ENCODE data around the gene NCKAP5.

Gene NCKAP5

GRCh38 chr2:132738223-132738622 lies 830.0 kb downstream of the NCKAP5 start:
- Histone ChIP-seq H3K4me1 (ENCODE audit: control insufficient read depth, insufficient read depth, low read length, unreplicated experiment) (no peaks in the 10 kb centered on the region), H3K27ac (ENCODE audit: low read depth, low read length) (no peak overlapping the region), H3K36me3 (ENCODE audit: insufficient read depth, low read length) (no peaks in the 10 kb centered on the region), H3K27me3 (ENCODE audit: insufficient read depth, low read length) (no peaks in the 10 kb centered on the region), H3K79me2 (ENCODE audit: control insufficient read depth, insufficient read depth, low read length, unreplicated experiment) (no peaks in the 10 kb centered on the region), H2AFZ (ENCODE audit: low read length, unreplicated experiment) (no peak overlapping the region), H3K4me3 (ENCODE audit: low read depth, low read length) (no peak overlapping the region)

DNA sequence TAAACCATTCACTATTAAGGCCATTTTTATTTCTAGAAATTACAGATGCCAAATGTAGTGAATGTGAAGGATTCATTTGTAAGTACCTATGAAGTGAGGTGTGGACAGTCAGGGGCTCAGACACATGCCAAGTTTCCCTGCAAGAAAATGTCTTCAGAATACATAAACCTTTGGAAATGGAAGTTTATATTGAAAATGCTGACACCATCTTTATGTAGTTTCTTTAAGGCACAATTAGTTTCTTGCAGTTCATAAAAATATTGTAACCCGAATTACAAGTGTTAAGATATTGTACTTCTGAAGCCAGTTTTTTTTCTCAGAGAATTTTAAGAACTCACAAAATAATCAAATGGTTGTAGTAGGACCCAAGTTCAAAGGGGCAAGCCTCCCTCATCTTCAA lies 832.2 kb downstream of the NCKAP5 start:
- H3K36me3 ChIP-seq (ENCODE audit: insufficient read depth, low read length) = no peaks in the 10 kb centered on the region
- no peaks in the 10 kb centered on the region for H3K4me1 ChIP-seq (ENCODE audit: control insufficient read depth, insufficient read depth, low read length, unreplicated experiment)
- H3K4me3 ChIP-seq (ENCODE audit: low read depth, low read length) = no peak overlapping the region
- H3K79me2 ChIP-seq (ENCODE audit: control insufficient read depth, insufficient read depth, low read length, unreplicated experiment) = no peaks in the 10 kb centered on the region
- no peak overlapping the region for H3K27ac ChIP-seq (ENCODE audit: low read depth, low read length)
- no peaks in the 10 kb centered on the region for H3K27me3 ChIP-seq (ENCODE audit: insufficient read depth, low read length)
- no peak overlapping the region for H2AFZ ChIP-seq (ENCODE audit: low read length, unreplicated experiment)

- no peaks in the 10 kb centered on the region for H3K36me3 ChIP-seq (ENCODE audit: insufficient read depth, low read length)
- no peaks in the 10 kb centered on the region for H3K27me3 ChIP-seq (ENCODE audit: insufficient read depth, low read length)
- H3K79me2 ChIP-seq (ENCODE audit: control insufficient read depth, insufficient read depth, low read length, unreplicated experiment) = no peaks in the 10 kb centered on the region
- H3K4me1 ChIP-seq (ENCODE audit: control insufficient read depth, insufficient read depth, low read length, unreplicated experiment) = no peaks in the 10 kb centered on the region
- H3K4me3 ChIP-seq (ENCODE audit: low read depth, low read length) = no peak overlapping the region
- H2AFZ ChIP-seq (ENCODE audit: low read length, unreplicated experiment) = no peak overlapping the region
- H3K27ac ChIP-seq (ENCODE audit: low read depth, low read length) = no peak overlapping the region
Measured at GRCh38 chr2:132734961-132735360, 833.3 kb downstream of the NCKAP5 start.

DNA sequence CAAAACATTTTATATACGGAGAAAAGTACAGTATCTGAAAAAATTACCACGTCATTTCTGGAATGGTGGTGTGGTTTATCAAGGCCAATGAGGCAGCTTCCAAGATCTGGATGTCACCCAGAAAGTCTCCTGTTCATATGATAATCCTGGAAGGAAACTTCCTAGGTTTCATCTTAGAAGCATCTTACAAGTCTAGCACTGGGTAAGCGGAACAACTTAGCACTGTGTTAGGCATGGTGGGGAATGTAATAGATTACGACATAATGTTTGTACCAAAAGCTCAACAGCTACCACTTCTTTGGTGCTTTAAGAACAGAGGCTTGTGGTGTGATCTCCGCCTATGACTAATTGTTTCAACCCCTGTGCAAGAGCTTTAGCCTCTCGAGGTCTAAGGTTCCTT lies 835.2 kb downstream of the NCKAP5 start:
- no peak overlapping the region for H2AFZ ChIP-seq (ENCODE audit: low read length, unreplicated experiment)
- H3K36me3 ChIP-seq (ENCODE audit: insufficient read depth, low read length) = no peaks in the 10 kb centered on the region
- H3K27ac ChIP-seq (ENCODE audit: low read depth, low read length) = no peak overlapping the region

DNA sequence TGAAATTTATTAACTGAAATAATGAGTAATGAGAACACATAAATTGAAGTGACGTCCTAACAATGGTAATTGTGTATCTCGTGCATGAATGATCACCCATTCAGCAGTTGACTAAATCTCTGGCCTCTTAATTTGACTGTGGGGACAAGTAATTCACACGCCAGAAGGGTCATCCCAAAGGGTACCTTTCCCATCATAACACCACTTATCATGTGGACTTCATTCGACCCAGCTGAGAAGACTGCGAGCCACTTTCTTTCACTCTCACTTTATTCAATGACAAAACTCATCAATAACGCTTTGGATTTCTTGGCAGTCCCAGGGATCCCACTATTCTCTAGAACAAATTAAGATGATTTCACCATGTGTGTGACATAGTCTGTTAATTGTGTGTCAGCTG lies 835.6 kb downstream of the NCKAP5 start:
- Histone ChIP-seq H3K79me2 (ENCODE audit: control insufficient read depth, insufficient read depth, low read length, unreplicated experiment) (no peaks in the 10 kb centered on the region), H3K27me3 (ENCODE audit: insufficient read depth, low read length) (no peaks in the 10 kb centered on the region), H3K27ac (ENCODE audit: low read depth, low read length) (no peak overlapping the region), H3K36me3 (ENCODE audit: insufficient read depth, low read length) (no peaks in the 10 kb centered on the region), H3K4me1 (ENCODE audit: control insufficient read depth, insufficient read depth, low read length, unreplicated experiment) (no peaks in the 10 kb centered on the region), H3K4me3 (ENCODE audit: low read depth, low read length) (no peak overlapping the region), H2AFZ (ENCODE audit: low read length, unreplicated experiment) (no peak overlapping the region)

More for the DNA sequence above, 835.2 kb downstream of the NCKAP5 start:
- Histone ChIP-seq H3K4me1 (ENCODE audit: control insufficient read depth, insufficient read depth, low read length, unreplicated experiment) (no peaks in the 10 kb centered on the region), H3K4me3 (ENCODE audit: low read depth, low read length) (no peak overlapping the region), H3K27me3 (ENCODE audit: insufficient read depth, low read length) (no peaks in the 10 kb centered on the region), H3K79me2 (ENCODE audit: control insufficient read depth, insufficient read depth, low read length, unreplicated experiment) (no peaks in the 10 kb centered on the region)

DNA sequence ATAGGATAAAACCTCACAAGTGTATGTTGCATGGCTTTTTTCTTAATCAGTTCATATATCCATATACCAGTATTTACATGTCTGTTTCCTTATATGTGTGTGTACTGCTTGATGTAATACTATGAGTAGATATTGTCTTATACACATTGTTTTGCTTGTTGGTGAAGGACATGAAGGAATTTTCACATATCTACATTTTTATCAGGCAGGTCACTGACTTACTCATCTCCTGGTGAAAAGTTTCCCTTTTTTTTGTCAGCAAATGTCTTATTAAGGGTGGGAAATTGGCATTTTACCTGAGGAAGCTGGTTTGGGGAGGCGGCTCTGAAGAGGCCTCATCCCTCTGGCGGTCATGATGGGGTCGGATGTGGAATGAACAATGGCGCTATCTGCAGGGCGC lies 836.8 kb downstream of the NCKAP5 start:
- H3K27me3 ChIP-seq (ENCODE audit: insufficient read depth, low read length) = no peaks in the 10 kb centered on the region
- H3K4me1 ChIP-seq (ENCODE audit: control insufficient read depth, insufficient read depth, low read length, unreplicated experiment) = no peaks in the 10 kb centered on the region
- H3K27ac ChIP-seq (ENCODE audit: low read depth, low read length) = no peak overlapping the region
- H3K4me3 ChIP-seq (ENCODE audit: low read depth, low read length) = no peak overlapping the region
- H3K79me2 ChIP-seq (ENCODE audit: control insufficient read depth, insufficient read depth, low read length, unreplicated experiment) = no peaks in the 10 kb centered on the region
- H3K36me3 ChIP-seq (ENCODE audit: insufficient read depth, low read length) = no peaks in the 10 kb centered on the region
- H2AFZ ChIP-seq (ENCODE audit: low read length, unreplicated experiment) = no peak overlapping the region

GRCh38 chr2:132730611-132731010 lies 837.7 kb downstream of the NCKAP5 start:
- no peak overlapping the region for H3K4me3 ChIP-seq (ENCODE audit: low read depth, low read length)
- H3K4me1 ChIP-seq (ENCODE audit: control insufficient read depth, insufficient read depth, low read length, unreplicated experiment) = no peaks in the 10 kb centered on the region
- H3K27ac ChIP-seq (ENCODE audit: low read depth, low read length) = no peak overlapping the region
- no peaks in the 10 kb centered on the region for H3K36me3 ChIP-seq (ENCODE audit: insufficient read depth, low read length)
- no peaks in the 10 kb centered on the region for H3K79me2 ChIP-seq (ENCODE audit: control insufficient read depth, insufficient read depth, low read length, unreplicated experiment)
- no peak overlapping the region for H2AFZ ChIP-seq (ENCODE audit: low read length, unreplicated experiment)
- H3K27me3 ChIP-seq (ENCODE audit: insufficient read depth, low read length) = no peaks in the 10 kb centered on the region

GRCh38 chr2:132729522-132729921 lies 838.7 kb downstream of the NCKAP5 start:
- Histone ChIP-seq H3K27ac (ENCODE audit: low read depth, low read length) (no peak overlapping the region), H3K4me1 (ENCODE audit: control insufficient read depth, insufficient read depth, low read length, unreplicated experiment) (no peaks in the 10 kb centered on the region), H2AFZ (ENCODE audit: low read length, unreplicated experiment) (no peak overlapping the region), H3K27me3 (ENCODE audit: insufficient read depth, low read length) (no peaks in the 10 kb centered on the region), H3K36me3 (ENCODE audit: insufficient read depth, low read length) (no peaks in the 10 kb centered on the region), H3K4me3 (ENCODE audit: low read depth, low read length) (no peak overlapping the region), H3K79me2 (ENCODE audit: control insufficient read depth, insufficient read depth, low read length, unreplicated experiment) (no peaks in the 10 kb centered on the region)

DNA sequence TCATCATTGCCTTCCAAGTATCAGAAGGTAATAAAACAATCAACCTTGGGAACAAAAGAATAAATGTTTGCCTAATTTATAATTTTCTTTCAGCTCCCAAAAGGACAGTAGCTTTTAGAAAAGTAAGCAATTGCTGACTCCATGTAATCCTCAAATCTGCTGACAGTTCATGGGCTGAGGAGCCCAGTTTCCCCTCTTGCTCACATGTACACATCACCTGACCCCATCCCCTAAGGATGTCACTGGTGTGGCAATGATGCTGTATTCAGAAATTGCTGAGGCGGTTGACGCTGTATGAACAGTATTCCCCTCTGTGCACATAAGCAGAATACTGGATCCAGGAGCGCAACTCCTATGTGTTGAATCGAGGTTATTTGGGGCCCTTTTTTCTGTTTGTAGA lies 842.1 kb downstream of the NCKAP5 start:
- Histone ChIP-seq H3K4me3 (ENCODE audit: low read depth, low read length) (no peak overlapping the region), H3K27me3 (ENCODE audit: insufficient read depth, low read length) (no peaks in the 10 kb centered on the region), H3K4me1 (ENCODE audit: control insufficient read depth, insufficient read depth, low read length, unreplicated experiment) (no peaks in the 10 kb centered on the region), H2AFZ (ENCODE audit: low read length, unreplicated experiment) (no peak overlapping the region), H3K36me3 (ENCODE audit: insufficient read depth, low read length) (no peaks in the 10 kb centered on the region), H3K27ac (ENCODE audit: low read depth, low read length) (no peak overlapping the region), H3K79me2 (ENCODE audit: control insufficient read depth, insufficient read depth, low read length, unreplicated experiment) (no peaks in the 10 kb centered on the region)

DNA sequence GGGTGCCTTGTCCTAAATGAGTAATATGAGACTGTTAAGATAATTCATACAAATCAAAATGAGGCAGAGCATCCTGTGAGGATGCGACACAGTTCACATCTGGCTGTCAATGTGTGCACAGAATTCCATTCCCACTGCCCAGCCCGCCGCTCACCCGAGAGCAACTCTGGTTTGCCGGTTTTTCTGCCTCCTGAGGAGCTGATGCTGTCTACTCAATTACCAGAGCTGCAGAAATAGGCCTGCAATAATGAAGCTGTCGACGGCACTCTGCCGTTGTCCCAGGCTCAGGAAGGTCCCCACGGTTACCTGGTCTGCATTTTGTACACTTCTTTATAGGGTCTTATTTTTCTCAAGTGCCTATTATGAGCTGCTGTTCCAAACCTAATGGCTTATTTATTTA lies 842.5 kb downstream of the NCKAP5 start:
- Histone ChIP-seq H3K27ac (ENCODE audit: low read depth, low read length) (no peak overlapping the region), H2AFZ (ENCODE audit: low read length, unreplicated experiment) (no peak overlapping the region), H3K27me3 (ENCODE audit: insufficient read depth, low read length) (no peaks in the 10 kb centered on the region), H3K79me2 (ENCODE audit: control insufficient read depth, insufficient read depth, low read length, unreplicated experiment) (no peaks in the 10 kb centered on the region), H3K36me3 (ENCODE audit: insufficient read depth, low read length) (no peaks in the 10 kb centered on the region), H3K4me3 (ENCODE audit: low read depth, low read length) (no peak overlapping the region), H3K4me1 (ENCODE audit: control insufficient read depth, insufficient read depth, low read length, unreplicated experiment) (no peaks in the 10 kb centered on the region)

- Histone ChIP-seq H3K36me3 (ENCODE audit: insufficient read depth, low read length) (no peaks in the 10 kb centered on the region), H3K4me3 (ENCODE audit: low read depth, low read length) (no peak overlapping the region), H3K79me2 (ENCODE audit: control insufficient read depth, insufficient read depth, low read length, unreplicated experiment) (no peaks in the 10 kb centered on the region), H3K27ac (ENCODE audit: low read depth, low read length) (no peak overlapping the region), H3K4me1 (ENCODE audit: control insufficient read depth, insufficient read depth, low read length, unreplicated experiment) (no peaks in the 10 kb centered on the region), H3K27me3 (ENCODE audit: insufficient read depth, low read length) (no peaks in the 10 kb centered on the region), H2AFZ (ENCODE audit: low read length, unreplicated experiment) (no peak overlapping the region)
Measured at GRCh38 chr2:132725148-132725547, 843.1 kb downstream of the NCKAP5 start.

DNA sequence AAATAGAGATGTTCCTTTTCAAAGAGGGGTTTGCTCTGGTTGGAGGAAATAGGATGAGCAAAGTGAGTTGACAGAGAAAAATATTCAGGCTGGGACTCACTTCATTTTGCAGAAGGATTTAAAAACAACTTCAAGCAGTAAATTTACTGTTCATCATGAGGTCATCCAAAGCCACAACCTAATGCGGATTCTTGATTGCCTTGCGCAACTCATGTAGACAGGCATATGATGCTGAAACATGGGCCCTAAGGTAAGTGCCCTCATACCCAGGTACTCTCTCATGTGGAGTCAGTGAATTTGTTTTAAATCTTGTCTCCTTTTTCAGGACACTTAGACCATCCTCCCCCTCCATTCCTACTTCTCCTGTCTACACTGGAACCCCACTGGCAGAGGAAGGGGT lies 846.3 kb downstream of the NCKAP5 start:
- no peaks in the 10 kb centered on the region for H3K36me3 ChIP-seq (ENCODE audit: insufficient read depth, low read length)
- H2AFZ ChIP-seq (ENCODE audit: low read length, unreplicated experiment) = no peak overlapping the region
- H3K27ac ChIP-seq (ENCODE audit: low read depth, low read length) = no peak overlapping the region
- no peaks in the 10 kb centered on the region for H3K79me2 ChIP-seq (ENCODE audit: control insufficient read depth, insufficient read depth, low read length, unreplicated experiment)
- H3K4me3 ChIP-seq (ENCODE audit: low read depth, low read length) = no peak overlapping the region
- H3K27me3 ChIP-seq (ENCODE audit: insufficient read depth, low read length) = no peaks in the 10 kb centered on the region
- H3K4me1 ChIP-seq (ENCODE audit: control insufficient read depth, insufficient read depth, low read length, unreplicated experiment) = no peaks in the 10 kb centered on the region

All from ACC112 (cell line).